Common myeloid progenitor, CD34-positive (primary cell): ENCODE results near the gene ABLIM3.

Experiments
- CTCF ChIA-PET: fragments of 350-600 bp; sonication (Branson Sonifier 250); formaldehyde crosslinking; loops from one replicate; lab custom pipeline; 2021; ENCODE audit warnings: antibody characterized with exemption; lab: Charles Lee
- POLR2A ChIA-PET: fragments of 350-600 bp; sonication (Branson Sonifier 250); formaldehyde crosslinking; loops from one replicate; lab custom pipeline; 2021; ENCODE audit warnings: antibody characterized with exemption; lab: Charles Lee
- DNase-seq, 3 donors: peaks; one replicate each; pipeline versions ENCODE4 v3.0.0 to v3.0.0-alpha.2; 2013
- H3K27ac ChIP-seq, 2 experiments: 1 replicate in 1 of 2; 2 replicates in 1 of 2; pipeline ENCODE4 v1.7.0; 2013; ENCODE audit warnings: inconsistent platforms in 2 of 2, low read length in 2 of 2, mild to moderate bottlenecking in 2 of 2, low read depth in 1 of 2, moderate library complexity in 1 of 2; ENCODE audit not compliant: severe bottlenecking in 2 of 2, insufficient read depth in 1 of 2, poor library complexity in 1 of 2
- H3K27me3 ChIP-seq, 5 experiments: replicated peaks in 2 of 5; 1 replicate in 3 of 5; 2 replicates in 2 of 5; pipeline versions ENCODE4 v1.6.1 to v1.7.0; 2013; ENCODE audit warnings: low read length in 4 of 5, mild to moderate bottlenecking in 2 of 5, moderate library complexity in 2 of 5, inconsistent platforms in 1 of 5; ENCODE audit not compliant: insufficient read depth in 5 of 5, control insufficient read depth in 4 of 5
- H3K36me3 ChIP-seq, 4 experiments: 1 replicate in 2 of 4; 2 replicates in 2 of 4; pipeline versions ENCODE4 v1.6.1 to v1.7.0; 2013; ENCODE audit warnings: low read length in 3 of 4, control low read depth in 1 of 4, mild to moderate bottlenecking in 1 of 4; ENCODE audit not compliant: control insufficient read depth in 4 of 4, insufficient read depth in 4 of 4
- H3K4me1 ChIP-seq, 4 experiments: 1 replicate in 3 of 4; 2 replicates in 1 of 4; pipeline versions ENCODE4 v1.6.1 to v1.7.1; 2013; ENCODE audit warnings: low read length in 3 of 4, mild to moderate bottlenecking in 3 of 4, control low read depth in 1 of 4, inconsistent platforms in 1 of 4, moderate library complexity in 1 of 4; ENCODE audit not compliant: control insufficient read depth in 4 of 4, insufficient read depth in 4 of 4; ENCODE audit errors: control extremely low read depth in 1 of 4
- H3K4me3 ChIP-seq, 7 experiments: 1 replicate in 4 of 7; 2 replicates in 3 of 7; pipeline versions ENCODE4 v1.5.1 to v1.7.0; 2013; ENCODE audit warnings: mild to moderate bottlenecking in 7 of 7, low read length in 6 of 7, moderate library complexity in 6 of 7, inconsistent platforms in 2 of 7, low read depth in 2 of 7, control low read depth in 1 of 7; ENCODE audit not compliant: insufficient read depth in 4 of 7, control insufficient read depth in 1 of 7; ENCODE audit errors: extremely low read depth in 1 of 7
- H3K9me3 ChIP-seq, 5 experiments: 1 replicate in 4 of 5; 2 replicates in 1 of 5; pipeline versions ENCODE4 v1.6.1 to v1.7.1; 2013; ENCODE audit warnings: low read length in 4 of 5, mild to moderate bottlenecking in 2 of 5, inconsistent platforms in 1 of 5, low read depth in 1 of 5, moderate library complexity in 1 of 5; ENCODE audit not compliant: control insufficient read depth in 4 of 5, insufficient read depth in 2 of 5; ENCODE audit errors: control extremely low read depth in 1 of 5
- WGBS: methylation state at CpG from one replicate; pipeline ENCODE4 v1.1.5; 2013; ENCODE audit not compliant: insufficient coverage; 5-methylcytosine and 5-hydroxymethylcytosine counted together

Gene ABLIM3

GRCh38 chr5:149300441-149300840 lies 159.1 kb downstream of the ABLIM3 start:
- H3K4me1 ChIP-seq, result peaks cover 9 to 62% (median 43%) of the 10 kb centered on the region in 4 experiments
- no peaks in the 10 kb centered on the region for H3K27me3 ChIP-seq
- H3K4me3 ChIP-seq, result no peak overlapping the region
- ChIA-PET POLR2A (interaction anchor here (0.8 kb wide), 1 partner anchor 8 kb away, joined by 3 read pairs; no protein-coding TSS in a partner anchor), CTCF (interaction anchor here (0.9 to 1.7 kb wide), 3 partner anchors 13 to 17 kb away, joined by 3 to 8 read pairs (median 4); no protein-coding TSS in a partner anchor)
- 99% methylated on average over 6 of the region's 6 CpGs for WGBS
- no peak for DNase-seq
- H3K9me3 ChIP-seq, result no peaks in the 10 kb centered on the region
- no peak overlapping the region for H3K27ac ChIP-seq
- no peaks in the 10 kb centered on the region for H3K36me3 ChIP-seq

- Histone ChIP-seq H3K27ac (no peak overlapping the region), H3K4me3 (no peak overlapping the region), H3K4me1 (peaks cover 9 to 61% (median 42%) of the 10 kb centered on the region in 4 experiments), H3K9me3 (no peaks in the 10 kb centered on the region), H3K27me3 (no peaks in the 10 kb centered on the region), H3K36me3 (no peaks in the 10 kb centered on the region)
- no peak for DNase-seq
- 91% methylated on average over 9 of the region's 13 CpGs for WGBS
- POLR2A ChIA-PET, result no interaction called here
- CTCF ChIA-PET, result interaction anchor here (0.9 to 1.7 kb wide), 6 partner anchors 12 to 70 kb away, joined by 3 to 9 read pairs (median 4); no protein-coding TSS in a partner anchor
These were observed 159.9 kb downstream of the ABLIM3 start for GRCh38 chr5:149301049-149301743.

- CTCF ChIA-PET, result interaction anchor here (0.9 to 1.5 kb wide), 5 partner anchors 15 to 69 kb away, joined by 4 to 9 read pairs (median 5); no protein-coding TSS in a partner anchor
These were observed 160.6 kb downstream of the ABLIM3 start for GRCh38 chr5:149301744-149302380.

GRCh38 chr5:149302641-149303040 lies 161.3 kb downstream of the ABLIM3 start:
- Histone ChIP-seq H3K27ac (no peak overlapping the region), H3K9me3 (no peaks in the 10 kb centered on the region), H3K4me1 (peaks cover 9 to 55% (median 38%) of the 10 kb centered on the region in 4 experiments), H3K4me3 (no peak overlapping the region), H3K27me3 (no peaks in the 10 kb centered on the region), H3K36me3 (no peaks in the 10 kb centered on the region)
- ChIA-PET CTCF (interaction anchor here (0.8 to 1.5 kb wide), 5 partner anchors 12 to 68 kb away, joined by 3 to 9 read pairs (median 4); no protein-coding TSS in a partner anchor), POLR2A (no interaction called here)
- WGBS, result 100% methylated on average over 1 of the region's 5 CpGs
- DNase-seq, result peak in 2 of 3 donors; percentile 44 to 54

More at GRCh38 chr5:149301744-149302380, 160.6 kb downstream of the ABLIM3 start:
- Histone ChIP-seq H3K36me3 (no peaks in the 10 kb centered on the region), H3K27ac (no peak overlapping the region), H3K4me3 (no peak overlapping the region), H3K4me1 (peaks cover 9 to 56% (median 41%) of the 10 kb centered on the region in 4 experiments), H3K9me3 (no peaks in the 10 kb centered on the region), H3K27me3 (no peaks in the 10 kb centered on the region)
- WGBS, result 89% methylated on average over 6 of the region's 8 CpGs
- POLR2A ChIA-PET, result no interaction called here
- peak in 1 of 3 donors; percentile 30 for DNase-seq

GRCh38 chr5:149303210-149303609 lies 161.9 kb downstream of the ABLIM3 start:
- ChIA-PET CTCF (interaction anchor here (0.8 kb wide), 1 partner anchor 12 kb away, joined by 3 read pairs; no protein-coding TSS in a partner anchor), POLR2A (no interaction called here)
- H3K27me3 ChIP-seq, result no peaks in the 10 kb centered on the region
- no peak for DNase-seq
- no peak overlapping the region for H3K4me3 ChIP-seq
- H3K9me3 ChIP-seq, result no peaks in the 10 kb centered on the region
- WGBS, result no CpG with 5 or more reads among the region's 4 CpGs
- no peaks in the 10 kb centered on the region for H3K36me3 ChIP-seq
- H3K4me1 ChIP-seq, result peaks cover 5 to 49% (median 32%) of the 10 kb centered on the region in 4 experiments
- H3K27ac ChIP-seq, result no peak overlapping the region

- 70% methylated on average over 10 of the region's 11 CpGs for WGBS
These were observed 163.1 kb downstream of the ABLIM3 start for GRCh38 chr5:149304195-149305078.

More at GRCh38 chr5:149304195-149305078, 163.1 kb downstream of the ABLIM3 start:
- ChIA-PET CTCF (interaction anchor here (0.7 to 2.4 kb wide), 5 partner anchors 11 to 63 kb away, joined by 3 to 9 read pairs (median 4); no protein-coding TSS in a partner anchor), POLR2A (interaction anchor here (0.6 kb wide), 2 partner anchors 11 to 272 kb away, joined by 3 read pairs; no protein-coding TSS in a partner anchor)
- H3K4me3 ChIP-seq, result no peak overlapping the region
- no peak overlapping the region for H3K27ac ChIP-seq
- no peak for DNase-seq
- no peaks in the 10 kb centered on the region for H3K36me3 ChIP-seq
- H3K27me3 ChIP-seq, result no peaks in the 10 kb centered on the region
- peaks cover 0 to 37% (median 20%) of the 10 kb centered on the region in 4 experiments for H3K4me1 ChIP-seq
- H3K9me3 ChIP-seq, result no peaks in the 10 kb centered on the region
